IMR-90 (cell line): ENCODE results near the gene SEC22B. TPM values are rescaled to one million over a fixed set of nuclear protein-coding genes. Genes with fewer than 3 reads are reported as not detected.
"Not testable (repeated sequence)": the region's sequence is repeated elsewhere in the genome, so short reads cannot be mapped to it uniquely, and the experiment has no call there.

Experiments
- ATAC-seq: fragments of 200-7000 bp; cut with Tn5 transposase; 2 replicates; pipeline ENCODE4 v1.9.1; 2020; ENCODE audit warnings: low read depth, mild to moderate bottlenecking, moderate library complexity
- BruUV-seq: library from RNA; stranded (reverse); fragments of 400-500 nt; replicated peaks from 2 replicates; lab custom pipeline; 2021; lab: Mats Ljungman, UMichigan
- CTCF ChIA-PET: fragments of 300-600 bp; formaldehyde crosslinking; extraction: SDS; loops from one replicate; lab custom pipeline; 2021; ENCODE audit warnings: antibody characterized with exemption; lab: Yijun Ruan, JAX
- POLR2A ChIA-PET: fragments of 300-600 bp; sonication (Branson Sonifier 250); formaldehyde crosslinking; loops from one replicate; lab custom pipeline; 2022; ENCODE audit warnings: antibody characterized with exemption; ENCODE audit not compliant: unreplicated experiment; lab: Charles Lee
- DNase-seq: peaks from one replicate; pipeline ENCODE4 v3.0.0; 2013
- H2AFZ ChIP-seq: replicated peaks from 2 replicates; pipeline ENCODE3; 2013; ENCODE audit warnings: low read length, mild to moderate bottlenecking; ENCODE audit not compliant: poor library complexity
- H2AK5ac ChIP-seq: 2 replicates; pipeline ENCODE4 v1.6.1; 2013; ENCODE audit warnings: low read depth, low read length, inconsistent platforms
- H2AK9ac ChIP-seq: replicated peaks from 2 replicates; pipeline ENCODE3; 2013; ENCODE audit warnings: mild to moderate bottlenecking, low read depth, low read length, moderate library complexity; ENCODE audit not compliant: poor library complexity
- H2BK120ac ChIP-seq: 2 replicates; pipeline ENCODE4 v1.6.1; 2013; ENCODE audit warnings: low read depth, low read length, inconsistent platforms
- H2BK15ac ChIP-seq: 3 replicates; pipeline ENCODE4 v1.6.1; 2013; ENCODE audit warnings: low read depth, low read length, inconsistent platforms
- H2BK20ac ChIP-seq: 2 replicates; pipeline ENCODE4 v1.6.1; 2013; ENCODE audit warnings: low read depth, mild to moderate bottlenecking, inconsistent platforms, low read length, moderate library complexity
- H2BK5ac ChIP-seq: 2 replicates; pipeline ENCODE4 v1.6.1; 2013; ENCODE audit warnings: mild to moderate bottlenecking, low read depth, low read length, inconsistent platforms; ENCODE audit not compliant: poor library complexity, severe bottlenecking
- H3K14ac ChIP-seq: replicated peaks from 2 replicates; pipeline ENCODE4 v1.6.1; 2013; ENCODE audit warnings: low read depth, low read length, inconsistent platforms
- H3K18ac ChIP-seq: 2 replicates; pipeline ENCODE4 v1.6.1; 2013; ENCODE audit warnings: low read depth, low read length, control low read depth
- H3K23ac ChIP-seq: 2 replicates; pipeline ENCODE4 v1.6.1; 2013; ENCODE audit warnings: low read depth, low read length, inconsistent platforms
- H3K27ac ChIP-seq: 2 replicates; pipeline ENCODE4 v1.5.1; 2013; ENCODE audit warnings: mild to moderate bottlenecking, control low read depth, low read length; ENCODE audit not compliant: insufficient read depth
- H3K27me3 ChIP-seq: 2 replicates; pipeline ENCODE4 v1.6.1; 2013; ENCODE audit warnings: low read length; ENCODE audit not compliant: control insufficient read depth, insufficient read depth
- H3K36me3 ChIP-seq: 2 replicates; pipeline ENCODE4 v1.6.1; 2013; ENCODE audit warnings: low read length, mixed read lengths; ENCODE audit not compliant: control insufficient read depth, insufficient read depth
- H3K4ac ChIP-seq: 2 replicates; pipeline ENCODE4 v1.6.1; 2013; ENCODE audit warnings: low read depth, low read length, inconsistent platforms
- H3K4me1 ChIP-seq: 2 replicates; pipeline ENCODE4 v1.6.1; 2013; ENCODE audit warnings: low read length, mixed read lengths; ENCODE audit not compliant: control insufficient read depth, insufficient read depth
- H3K4me2 ChIP-seq: 2 replicates; pipeline ENCODE4 v1.6.1; 2013; ENCODE audit warnings: low read depth, mild to moderate bottlenecking, control low read depth, low read length, moderate library complexity
- H3K4me3 ChIP-seq: 2 replicates; pipeline ENCODE4 v1.5.1; 2013; ENCODE audit warnings: low read depth, mild to moderate bottlenecking, control low read depth, low read length, moderate library complexity; ENCODE audit not compliant: insufficient read depth
- H3K56ac ChIP-seq: 2 replicates; pipeline ENCODE4 v1.6.1; 2013; ENCODE audit warnings: low read length, inconsistent platforms; ENCODE audit not compliant: insufficient read depth; ENCODE audit errors: extremely low read depth
- H3K79me1 ChIP-seq, 2 experiments: 2 replicates each; pipeline ENCODE4 v1.6.1; 2013; ENCODE audit warnings: low read length in 2 of 2, inconsistent platforms in 1 of 2, low read depth in 1 of 2
- H3K9ac ChIP-seq: 2 replicates; pipeline ENCODE4 v1.6.1; 2013; ENCODE audit warnings: low read depth, low read length, control low read depth
- H3K9me1 ChIP-seq: 2 replicates; pipeline ENCODE4 v1.6.1; 2013; ENCODE audit warnings: low read length, inconsistent platforms; ENCODE audit not compliant: insufficient read depth
- H3K9me3 ChIP-seq: 2 replicates; pipeline ENCODE4 v1.6.1; 2013; ENCODE audit warnings: low read length; ENCODE audit not compliant: control insufficient read depth, insufficient read depth
- H4K20me1 ChIP-seq: 2 replicates; pipeline ENCODE4 v1.6.1; 2013; ENCODE audit warnings: low read length, inconsistent platforms; ENCODE audit not compliant: insufficient read depth
- H4K5ac ChIP-seq: 2 replicates; pipeline ENCODE4 v1.6.1; 2013; ENCODE audit warnings: mild to moderate bottlenecking, low read depth, low read length, control low read depth
- H4K8ac ChIP-seq, 2 experiments: 2 replicates each; pipeline ENCODE4 v1.6.1; 2013; ENCODE audit warnings: low read depth in 2 of 2, low read length in 2 of 2, control low read depth in 1 of 2, inconsistent platforms in 1 of 2
- H4K91ac ChIP-seq: 2 replicates; pipeline ENCODE4 v1.6.1; 2013; ENCODE audit warnings: low read depth, low read length, inconsistent platforms; ENCODE audit not compliant: insufficient read depth
- WGBS, 2 experiments: methylation state at CpG; one replicate each; pipeline versions ENCODE4 v1.1.5 to v1.1.7; 2013; ENCODE audit warnings: missing lambda C conversion rate in 2 of 2; ENCODE audit not compliant: insufficient read length in 1 of 2; ENCODE audit errors: extremely low coverage in 2 of 2; 5-methylcytosine and 5-hydroxymethylcytosine counted together
- dilution Hi-C: fragments of 300-500 bp; cut with HindIII; formaldehyde crosslinking; loops from one replicate; pipeline ENCODE4 v1.14.3; 2018; ENCODE audit warnings: low sequenced_read_pairs; ENCODE audit not compliant: unreplicated experiment
- in situ Hi-C: fragments of 300-500 bp; cut with MboI; formaldehyde crosslinking; loops from 3 replicates; pipeline ENCODE4 v1.14.3; 2019; ENCODE audit warnings: low sequenced_read_pairs, inconsistent platforms, mixed read lengths
- intact Hi-C: fragments of 100-400 bp; cut with micrococcal nuclease; formaldehyde crosslinking; loops from 2 replicates; pipeline ENCODE4 v1.10.0; 2022
- polyA plus RNA-seq, 3 experiments: library from polyadenylated mRNA; depleted of rRNA; stranded (reverse); fragments of >200 nt; gene quantifications; 2 replicates each; pipeline ENCODE4 v1.2.3, GENCODE V29; 2012; ENCODE audit warnings: low replicate concordance in 1 of 3
- total RNA-seq: library from RNA; depleted of rRNA; stranded (reverse); fragments of >200 nt; gene quantifications from 2 replicates; pipeline ENCODE4 v1.2.3, GENCODE V29; 2012

Gene SEC22B
- total and polyA plus RNA-seq, 2 of the 4 experiments (the other 2 are of a cell fraction): 35.9 to 57.4 TPM

DNA sequence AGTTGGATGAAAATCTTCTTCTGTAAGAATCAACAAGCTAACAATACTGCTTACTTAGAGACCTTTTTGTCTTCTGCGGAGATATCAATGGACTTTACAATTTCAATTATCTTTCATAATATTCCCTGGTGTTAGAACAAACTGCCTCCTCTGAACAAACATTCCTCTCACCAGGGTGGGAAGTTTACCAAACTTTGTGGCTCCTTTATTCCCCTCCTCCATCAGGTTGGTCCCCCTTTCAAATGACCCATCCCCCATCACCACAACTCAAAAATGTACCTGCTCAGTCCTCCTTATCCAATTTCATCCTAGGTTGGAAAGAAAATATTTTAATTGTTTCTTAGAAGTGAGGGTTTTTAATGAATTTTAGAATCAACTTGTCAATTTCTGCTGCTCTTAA is 40.2 kb downstream of the SEC22B start:
- H2BK5ac ChIP-seq, H4K91ac ChIP-seq, H3K14ac ChIP-seq, H3K4me2 ChIP-seq, H4K8ac ChIP-seq, H3K18ac ChIP-seq, dilution Hi-C loops, H3K4ac ChIP-seq, H3K9ac ChIP-seq, H3K9me3 ChIP-seq, H4K20me1 ChIP-seq, DNase-seq, H2AK9ac ChIP-seq, intact Hi-C loops, H3K56ac ChIP-seq, H2BK120ac ChIP-seq, H3K4me1 ChIP-seq, H3K27me3 ChIP-seq, H4K5ac ChIP-seq, ATAC-seq, POLR2A ChIA-PET, H3K4me3 ChIP-seq, H2AFZ ChIP-seq, H3K9me1 ChIP-seq, H2AK5ac ChIP-seq, CTCF ChIA-PET, H3K23ac ChIP-seq, H2BK15ac ChIP-seq, H3K27ac ChIP-seq, BruUV-seq, H3K36me3 ChIP-seq, H2BK20ac ChIP-seq, H3K79me1 ChIP-seq, in situ Hi-C loops: not testable (repeated sequence)
- WGBS, 2 experiments: no CpG with 5 or more reads among the region's 1 CpG

DNA sequence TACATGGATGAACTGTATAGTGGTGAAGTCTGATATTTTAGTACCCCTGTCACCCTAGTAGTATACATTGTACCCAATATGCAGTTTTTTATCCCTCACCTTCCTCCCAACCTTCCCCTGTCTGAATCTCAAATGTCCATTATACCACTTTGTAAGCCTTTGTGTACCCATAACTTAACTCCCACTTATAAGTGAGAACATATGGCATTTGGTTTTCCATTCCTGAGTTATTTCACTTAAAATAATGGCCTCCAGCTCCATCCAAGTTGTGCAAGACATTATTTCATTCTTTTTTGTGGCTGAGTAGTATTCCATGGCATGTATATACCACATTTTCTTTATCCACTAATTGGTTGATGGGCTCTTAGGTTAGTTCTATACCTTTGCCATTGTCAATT is 42.4 kb downstream of the SEC22B start:
- H3K36me3 ChIP-seq, H3K9ac ChIP-seq, H2BK15ac ChIP-seq, H2AK5ac ChIP-seq, H4K91ac ChIP-seq, H3K56ac ChIP-seq, H3K9me1 ChIP-seq, H2BK20ac ChIP-seq, H3K9me3 ChIP-seq, H3K27ac ChIP-seq, H3K4ac ChIP-seq, H3K4me1 ChIP-seq, H2BK5ac ChIP-seq, H3K4me2 ChIP-seq, H3K14ac ChIP-seq, intact Hi-C loops, H2BK120ac ChIP-seq, H3K4me3 ChIP-seq, H3K79me1 ChIP-seq, H3K23ac ChIP-seq, H4K8ac ChIP-seq, H2AFZ ChIP-seq, H4K20me1 ChIP-seq, ATAC-seq, H2AK9ac ChIP-seq, DNase-seq, POLR2A ChIA-PET, H3K27me3 ChIP-seq, dilution Hi-C loops, BruUV-seq, CTCF ChIA-PET, in situ Hi-C loops: not testable (repeated sequence)
- H4K5ac ChIP-seq: peak overlapping the region; percentile 78
- H3K18ac ChIP-seq: peak overlapping the region; percentile 88; the same call in 1 of the 2 replicates
